Kidney glomerular epithelial cell (primary cell): Measurements from ENCODE around the gene SCUBE1.

Source experiments
- DNase-seq: peaks from one replicate; lab custom pipeline; 2025; lab: John Stamatoyannopoulos, UW

The SCUBE1 gene

DNA sequence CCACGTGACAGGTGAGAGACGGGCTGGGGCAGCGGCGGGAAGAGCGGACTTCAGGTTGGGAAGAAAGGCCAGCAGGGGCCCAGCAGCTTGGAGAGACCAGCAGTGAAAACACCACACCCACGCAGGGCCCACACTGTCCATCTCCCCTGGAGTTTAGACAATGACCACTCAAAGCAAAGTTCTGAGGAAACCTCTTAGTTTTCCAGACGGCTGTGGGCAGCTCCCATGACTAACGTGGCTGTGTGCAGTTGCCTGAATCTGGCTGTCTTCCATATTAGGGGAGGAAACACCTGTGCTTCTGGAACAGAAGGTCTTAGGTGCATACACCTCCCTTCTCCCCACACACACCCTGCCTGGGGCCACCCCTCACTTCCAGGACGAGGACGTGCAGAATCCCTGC, 85.6 kb downstream of the SCUBE1 start:
- no peak for DNase-seq

GRCh38 chr22:43256976-43257545, 86.1 kb downstream of the SCUBE1 start:
- DNase-seq = no peak

GRCh38 chr22:43256569-43256968, 86.6 kb downstream of the SCUBE1 start:
- no peak for DNase-seq

DNA sequence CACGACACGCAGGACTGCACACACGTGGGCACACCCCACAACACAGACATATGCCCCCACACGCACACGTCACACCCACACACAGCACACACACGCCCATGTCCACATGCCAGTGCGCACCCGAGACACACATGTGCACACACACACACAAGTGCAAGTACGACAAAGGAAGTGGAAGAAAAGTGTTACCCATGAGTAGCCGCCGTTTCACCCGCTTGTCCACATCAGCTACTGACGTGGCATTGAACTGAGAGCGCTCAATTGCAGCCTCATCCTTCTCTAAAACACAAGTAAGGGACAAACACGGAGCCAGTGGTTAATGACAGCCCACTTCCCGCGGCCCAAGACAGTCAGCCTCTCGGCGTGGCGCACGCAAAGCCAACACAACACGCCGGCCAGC, 87.9 kb downstream of the SCUBE1 start:
- no peak for DNase-seq

GRCh38 chr22:43253839-43254238, 89.3 kb downstream of the SCUBE1 start:
- no peak for DNase-seq

DNA sequence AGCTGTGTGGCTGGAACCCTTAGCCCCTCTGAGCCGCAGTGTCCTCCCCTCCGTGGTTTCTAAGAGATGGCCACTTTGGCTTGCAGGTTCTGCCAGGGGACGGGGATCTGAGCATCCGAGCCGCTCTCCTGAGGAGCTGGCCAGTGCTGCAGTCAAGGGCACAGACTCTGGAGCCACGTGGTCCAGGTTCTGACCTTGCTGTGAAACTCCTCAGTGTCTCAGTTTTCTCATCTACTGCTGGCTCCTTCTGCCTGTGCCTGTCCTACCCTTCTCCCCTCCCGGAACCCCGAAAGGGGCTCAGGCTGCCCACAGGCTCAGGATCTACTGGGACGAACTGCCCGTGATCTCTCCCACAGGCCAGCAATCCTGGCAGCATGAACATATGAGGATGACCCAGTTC, 90.9 kb downstream of the SCUBE1 start:
- DNase-seq = no peak

- DNase-seq = no peak
Measured at GRCh38 chr22:43249789-43250471, 93.2 kb downstream of the SCUBE1 start.

DNA sequence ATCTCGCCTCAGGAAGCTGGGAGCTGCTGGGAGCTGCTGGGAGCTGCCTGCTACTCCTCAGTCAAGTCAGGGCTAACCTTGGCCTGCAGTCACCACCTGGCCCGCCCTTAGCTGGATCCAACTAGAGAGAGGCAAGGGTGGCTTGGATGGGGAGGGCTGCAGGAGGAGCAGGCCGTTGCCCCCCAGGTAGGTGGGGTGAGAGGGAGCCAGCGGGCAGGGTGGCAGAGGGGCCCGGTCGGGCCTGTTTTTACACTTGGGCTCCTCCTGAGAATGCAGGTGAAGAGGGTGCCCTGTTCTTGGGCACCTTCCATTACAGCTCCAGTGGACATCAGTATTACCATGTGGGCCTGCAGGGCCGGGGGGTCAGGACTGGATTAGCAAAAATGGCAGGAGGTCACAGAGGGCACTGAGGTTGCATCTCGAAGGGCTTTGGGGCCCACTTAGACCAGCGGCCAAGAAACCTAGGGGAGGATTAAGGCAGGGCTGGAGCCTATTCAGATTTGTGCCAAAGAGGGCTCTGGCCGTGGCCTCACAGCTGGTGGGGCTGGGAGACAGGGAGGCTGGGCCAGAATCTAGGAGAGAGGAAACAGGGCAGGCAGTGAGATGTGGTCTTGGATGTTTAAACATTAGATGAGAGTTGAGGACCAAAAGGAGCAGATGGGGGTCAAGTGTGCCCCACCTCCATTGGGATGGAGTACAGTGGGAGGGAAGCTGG, 95.5 kb downstream of the SCUBE1 start:
- DNase-seq = no peak

GRCh38 chr22:43246188-43246587, 97.0 kb downstream of the SCUBE1 start:
- DNase-seq = no peak

- no peak for DNase-seq
Measured at GRCh38 chr22:43245717-43246116, 97.5 kb downstream of the SCUBE1 start.

- no peak for DNase-seq
Measured at GRCh38 chr22:43244803-43245527, 98.2 kb downstream of the SCUBE1 start.

DNA sequence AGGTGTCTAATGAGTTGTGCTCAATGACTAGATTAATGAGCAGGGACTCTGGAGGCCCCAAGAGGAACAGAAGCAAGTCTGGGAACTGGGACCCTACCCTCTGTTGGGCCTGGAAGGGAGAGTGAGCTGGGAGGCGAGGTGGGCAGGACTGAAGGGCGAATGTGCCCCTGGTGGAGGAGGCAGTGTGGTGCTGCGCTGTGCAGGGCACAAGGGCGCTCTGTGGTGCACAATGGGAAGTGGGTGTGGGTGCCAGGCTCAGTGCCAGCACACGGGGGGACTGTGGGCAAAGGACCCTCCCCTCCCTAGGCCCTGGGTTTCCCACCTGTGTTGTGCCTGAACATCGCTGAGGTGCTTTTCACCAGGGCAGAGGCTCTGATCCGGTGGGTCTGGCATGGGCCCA, 98.8 kb downstream of the SCUBE1 start:
- no peak for DNase-seq

DNA sequence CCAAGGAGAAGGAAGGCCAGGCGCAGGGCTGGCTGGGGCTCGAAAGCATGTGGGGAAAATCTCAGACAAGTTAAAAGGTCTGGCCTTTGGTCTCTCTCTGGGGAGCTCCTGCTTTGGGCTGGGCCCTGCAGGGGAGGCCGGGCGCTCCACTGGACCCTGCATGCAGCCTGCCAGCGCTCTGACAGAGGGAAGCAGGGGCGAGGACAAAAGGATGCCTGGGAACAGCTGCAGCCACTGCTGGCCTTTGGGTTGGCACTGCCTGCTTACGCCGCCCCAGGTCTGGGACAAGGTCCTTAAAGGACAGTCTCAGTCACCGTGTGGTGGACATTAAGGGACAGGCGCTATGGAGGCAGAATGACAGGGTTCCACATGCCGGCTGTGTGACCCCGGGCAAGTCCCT, 99.8 kb downstream of the SCUBE1 start:
- no peak for DNase-seq

DNA sequence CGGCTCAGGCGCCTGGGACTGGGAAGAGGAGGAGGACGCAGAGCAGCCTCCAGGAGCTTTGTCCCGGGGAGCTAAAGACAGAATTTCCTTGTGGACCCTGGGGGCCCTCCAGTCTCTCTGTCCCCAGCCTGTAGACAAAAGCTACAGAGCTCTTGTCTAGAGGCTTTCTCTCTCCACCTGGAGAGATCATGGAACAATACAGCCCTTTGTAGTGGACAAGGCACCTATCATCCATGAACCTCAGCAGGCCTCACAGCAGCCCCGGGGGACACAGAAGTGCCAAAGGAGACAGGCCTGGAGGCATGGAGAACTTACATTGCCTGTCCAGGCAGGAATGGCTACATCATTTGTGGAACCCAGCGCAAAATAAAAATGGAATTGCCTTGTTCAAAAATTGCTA, 100.5 kb downstream of the SCUBE1 start:
- DNase-seq = no peak

GRCh38 chr22:43241699-43242386, 101.3 kb downstream of the SCUBE1 start:
- no peak for DNase-seq

DNA sequence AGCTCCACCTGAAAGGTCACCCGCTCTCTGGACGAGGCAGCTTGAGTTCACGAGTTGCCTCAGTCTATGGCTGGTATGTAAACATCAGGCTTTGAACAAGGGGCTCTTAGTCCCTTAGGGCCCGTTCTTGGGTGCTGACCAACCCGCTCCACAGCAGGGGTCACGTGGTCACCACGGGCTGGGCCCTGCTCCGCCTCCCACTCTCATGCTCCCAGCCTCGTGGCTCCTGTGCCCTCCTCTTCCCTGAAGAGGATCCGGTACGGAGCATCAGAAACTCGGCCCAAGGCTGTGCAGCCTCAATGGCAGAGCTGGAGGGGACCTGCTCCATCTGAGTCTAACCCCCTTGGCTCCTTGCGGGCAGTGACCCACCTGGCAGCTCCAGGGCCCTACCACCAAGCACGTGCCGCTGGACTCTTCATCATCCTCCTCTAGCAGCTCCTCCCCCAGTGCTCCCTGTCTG, 102.0 kb downstream of the SCUBE1 start:
- no peak for DNase-seq

DNA sequence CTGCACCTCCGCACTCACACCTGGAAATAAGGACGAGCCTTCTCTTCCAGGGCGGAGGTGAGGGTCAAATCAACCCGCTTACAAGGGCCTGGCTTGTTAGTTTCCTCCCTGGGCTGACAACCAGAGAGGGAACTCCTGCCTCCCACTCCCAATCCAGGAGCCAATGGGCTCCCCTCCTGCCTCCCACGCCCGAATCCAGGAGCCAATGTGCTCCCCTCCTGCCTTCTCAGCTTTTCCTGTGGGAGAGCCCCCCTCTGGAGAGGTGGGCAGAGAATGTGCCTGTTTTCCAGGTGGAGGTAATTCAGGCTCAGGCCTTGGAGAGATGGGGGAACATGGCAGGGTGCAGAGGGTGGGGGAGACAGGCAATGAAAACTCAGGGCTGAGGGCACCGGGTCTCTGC, 102.6 kb downstream of the SCUBE1 start:
- no peak for DNase-seq

DNA sequence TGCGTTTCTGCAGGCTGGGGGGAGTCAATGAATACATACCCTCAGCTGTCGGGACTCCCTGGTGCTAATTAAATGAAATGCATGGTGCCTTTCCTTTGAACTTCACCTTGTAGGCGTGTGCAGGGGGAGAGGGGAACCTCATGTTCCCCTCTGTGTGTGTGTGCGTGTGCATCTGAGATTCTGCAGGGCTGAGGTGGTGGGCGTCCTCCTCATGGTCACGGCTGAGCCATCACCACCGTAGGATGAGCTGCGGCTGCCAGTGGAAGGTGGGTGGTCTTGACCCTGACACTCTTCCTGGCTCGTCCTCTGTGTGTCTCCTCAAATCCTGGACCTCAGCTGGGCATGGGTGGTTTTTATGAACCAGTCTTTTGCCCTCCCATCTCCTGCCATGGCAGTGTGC, 103.2 kb downstream of the SCUBE1 start:
- DNase-seq = no peak

DNA sequence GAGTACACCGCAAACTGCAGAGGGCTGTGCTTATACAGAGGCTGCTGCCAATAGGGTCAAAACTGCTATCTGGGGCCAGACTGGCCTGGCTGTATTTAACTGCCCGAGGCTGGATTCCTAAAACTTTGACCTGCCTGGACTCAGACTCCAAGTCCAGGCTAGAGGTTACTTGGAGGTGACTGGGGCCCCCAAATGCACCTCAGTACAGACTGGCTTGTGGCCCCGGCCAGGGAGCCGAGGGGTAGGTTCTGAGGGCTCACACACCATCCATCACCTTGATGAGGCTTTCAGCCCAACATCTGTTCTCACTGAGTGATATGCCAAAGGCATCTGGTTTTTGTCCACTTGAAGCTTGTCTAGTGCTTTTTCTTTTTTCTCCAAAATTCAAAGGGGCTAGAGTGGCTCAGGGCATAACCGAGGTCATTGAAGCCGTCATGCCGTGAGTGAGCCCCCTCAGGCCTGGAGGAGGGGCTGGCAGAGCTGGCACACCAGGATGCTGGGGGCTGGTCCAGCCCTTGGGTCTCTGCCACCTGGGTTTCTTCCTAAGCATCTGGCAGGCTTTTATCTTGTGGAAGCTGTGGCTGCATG, 103.9 kb downstream of the SCUBE1 start:
- DNase-seq = no peak

- DNase-seq = no peak
Measured at GRCh38 chr22:43238526-43239006, 104.6 kb downstream of the SCUBE1 start.

DNA sequence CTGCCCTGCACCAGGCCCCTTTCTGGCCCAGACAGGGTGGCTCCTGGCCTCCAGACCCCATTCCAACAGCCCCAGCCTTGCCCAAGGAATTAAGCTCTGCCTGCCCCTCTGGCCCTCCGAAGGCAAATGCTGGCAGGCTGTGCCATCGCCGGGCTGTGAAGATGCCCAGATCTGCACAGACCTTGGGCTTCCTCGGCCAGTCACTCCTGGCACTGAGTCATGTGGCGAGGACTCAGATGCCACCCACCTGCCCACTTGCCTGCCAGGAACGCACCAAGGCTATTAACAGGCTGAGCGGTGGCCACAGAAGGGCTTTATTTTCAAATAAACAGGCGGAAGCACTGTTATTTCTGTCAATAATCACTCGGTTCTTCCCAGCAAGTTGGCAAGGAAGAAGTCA, 105.9 kb downstream of the SCUBE1 start:
- no peak for DNase-seq
